HCEC 1CT (cell line): ENCODE data around the gene MBLAC1.
A peak's percentile ranks its signal among the peaks of the same experiment; 100 is the strongest.

Source experiments
- DNase-seq: peaks from one replicate; pipeline ENCODE4 v3.0.0-alpha.2; 2017

Gene MBLAC1

DNA sequence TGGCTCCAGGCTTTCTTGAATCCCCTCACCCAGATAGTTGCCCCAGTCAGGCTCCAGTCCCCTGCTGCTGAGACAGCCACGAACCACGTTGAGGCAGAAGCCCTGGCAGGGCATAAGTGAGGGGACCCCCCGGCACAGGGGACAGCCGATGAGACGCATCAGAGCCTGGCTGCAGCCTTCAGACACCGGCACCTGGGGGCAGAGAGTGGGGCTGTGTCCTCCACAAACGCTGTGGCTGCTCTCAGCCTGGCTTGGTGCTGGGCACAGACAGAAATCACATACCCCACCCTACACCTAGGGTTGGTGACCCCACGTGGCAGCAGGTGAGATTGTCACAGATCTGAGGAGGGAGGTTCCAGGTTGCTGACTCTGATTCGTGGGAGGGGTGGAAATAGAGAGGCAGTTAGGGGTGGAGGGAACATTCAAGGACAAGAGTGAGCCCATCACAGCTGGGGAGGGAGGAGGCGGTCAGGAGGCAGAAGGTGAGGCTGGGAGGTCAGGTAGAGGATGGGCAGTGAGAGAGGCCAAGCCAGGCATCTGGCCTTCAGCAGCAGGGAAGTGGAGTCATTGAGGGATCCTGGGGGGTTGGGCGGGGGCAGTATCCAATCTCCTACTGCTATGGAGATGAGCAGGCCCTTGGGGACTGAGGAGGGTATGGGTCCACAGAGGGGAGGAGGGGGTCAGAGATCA, 47.2 kb downstream of the MBLAC1 start:
- no peak for DNase-seq

DNA sequence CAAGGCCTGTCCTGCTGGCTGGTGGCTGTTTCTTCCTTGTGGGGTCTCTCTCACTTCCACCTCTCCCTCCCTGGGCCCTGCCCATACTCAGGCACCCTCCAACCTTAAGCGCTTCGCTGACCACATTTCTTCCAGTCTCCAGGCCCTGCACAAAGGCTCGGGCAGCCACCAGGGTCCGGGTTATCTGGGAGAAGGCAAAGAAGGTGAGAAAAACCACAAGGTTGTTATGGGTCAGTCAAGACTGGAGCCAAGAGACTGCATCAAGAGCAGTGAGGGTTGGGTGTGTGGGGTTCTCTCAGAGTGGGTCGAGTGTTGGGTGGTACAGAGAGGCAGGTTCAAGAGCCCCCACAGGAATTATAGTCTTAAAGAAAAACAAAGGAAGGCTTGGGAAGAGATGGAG, 47.8 kb downstream of the MBLAC1 start:
- DNase-seq = no peak

GRCh38 chr7:100175296-100175935, 48.6 kb downstream of the MBLAC1 start:
- DNase-seq = no peak

DNA sequence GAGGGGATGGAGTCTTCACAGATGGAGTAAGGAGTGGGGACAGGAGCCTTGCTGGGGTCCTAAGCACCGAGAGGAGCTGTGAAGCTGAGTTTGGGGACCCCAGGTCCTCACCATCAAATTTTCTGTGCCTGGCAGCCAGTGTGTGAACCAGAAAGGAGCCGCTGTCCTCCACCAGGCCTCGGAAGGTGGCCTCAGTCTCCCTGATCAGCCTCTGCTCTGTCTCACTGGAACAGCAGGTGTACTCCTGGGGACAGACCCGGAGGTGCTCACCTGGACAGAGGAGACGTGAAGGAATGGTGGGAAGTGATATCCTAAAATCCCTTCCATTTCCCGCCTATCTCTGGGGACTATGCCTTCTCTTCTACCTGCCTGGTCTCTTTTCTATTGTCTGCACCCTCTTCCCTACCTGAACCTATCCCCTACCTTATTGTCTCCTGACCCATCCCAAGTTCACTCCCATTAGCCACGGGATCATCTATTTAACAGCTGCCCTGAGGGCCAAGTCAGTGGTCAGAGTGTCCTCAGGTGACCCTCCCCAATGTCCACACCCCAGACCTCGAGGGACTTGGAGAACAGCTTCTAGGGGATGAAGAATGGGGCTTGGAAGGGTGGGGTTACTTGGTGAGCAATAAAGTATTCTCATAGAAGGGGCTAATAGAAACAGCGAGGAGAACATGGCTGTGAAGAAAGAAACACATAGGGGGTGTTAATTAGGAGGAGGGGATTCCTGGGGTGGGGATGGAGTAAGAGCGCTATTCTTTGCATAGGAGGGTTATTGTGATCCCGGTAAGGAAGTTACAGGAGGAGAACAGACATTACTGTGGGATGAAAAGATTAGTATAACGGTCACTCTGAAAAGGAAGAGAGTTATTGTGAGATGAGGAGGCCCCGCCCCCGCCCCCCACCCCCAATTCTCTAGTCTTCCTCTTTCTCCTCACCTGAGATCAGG, 49.6 kb downstream of the MBLAC1 start:
- no peak for DNase-seq

GRCh38 chr7:100177045-100178001, 50.6 kb downstream of the MBLAC1 start, which contains the start of the genes GPC2 and STAG3:
GPC2 (minus strand) TSS chr7:100177381; CDS start chr7:100177199, 182 bp downstream.
STAG3 (plus strand) TSS chr7:100177918; CDS start chr7:100180557, 2,639 bp downstream.
- DNase-seq = peak; percentile 91
